DND-41 (cell line): ENCODE results near the gene FSHR.

Experiments
- EZH2 ChIP-seq: IDR thresholded peaks from 3 replicates; pipeline ENCODE4 v1.6.1; 2012; ENCODE audit warnings: borderline replicate concordance, low read depth, mild to moderate bottlenecking, moderate library complexity, low read length, inconsistent platforms; ENCODE audit not compliant: severe bottlenecking
- TF ChIP-seq, protein P1 (sequence below): IDR thresholded peaks from 2 replicates; pipeline ENCODE4 v1.5.1; 2012; ENCODE audit warnings: borderline replicate concordance, low read length, moderate library complexity, mild to moderate bottlenecking; ENCODE audit not compliant: poor library complexity, severe bottlenecking; ENCODE audit errors: extremely low read depth

GRCh38 chr2:48938231-48938630 lies 216.1 kb downstream of the FSHR start:
- TF ChIP-seq, protein P1, sequence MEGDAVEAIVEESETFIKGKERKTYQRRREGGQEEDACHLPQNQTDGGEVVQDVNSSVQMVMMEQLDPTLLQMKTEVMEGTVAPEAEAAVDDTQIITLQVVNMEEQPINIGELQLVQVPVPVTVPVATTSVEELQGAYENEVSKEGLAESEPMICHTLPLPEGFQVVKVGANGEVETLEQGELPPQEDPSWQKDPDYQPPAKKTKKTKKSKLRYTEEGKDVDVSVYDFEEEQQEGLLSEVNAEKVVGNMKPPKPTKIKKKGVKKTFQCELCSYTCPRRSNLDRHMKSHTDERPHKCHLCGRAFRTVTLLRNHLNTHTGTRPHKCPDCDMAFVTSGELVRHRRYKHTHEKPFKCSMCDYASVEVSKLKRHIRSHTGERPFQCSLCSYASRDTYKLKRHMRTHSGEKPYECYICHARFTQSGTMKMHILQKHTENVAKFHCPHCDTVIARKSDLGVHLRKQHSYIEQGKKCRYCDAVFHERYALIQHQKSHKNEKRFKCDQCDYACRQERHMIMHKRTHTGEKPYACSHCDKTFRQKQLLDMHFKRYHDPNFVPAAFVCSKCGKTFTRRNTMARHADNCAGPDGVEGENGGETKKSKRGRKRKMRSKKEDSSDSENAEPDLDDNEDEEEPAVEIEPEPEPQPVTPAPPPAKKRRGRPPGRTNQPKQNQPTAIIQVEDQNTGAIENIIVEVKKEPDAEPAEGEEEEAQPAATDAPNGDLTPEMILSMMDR, result no peak
- TF ChIP-seq EZH2, result no peak
